DMS 273 treated with DMSO at 0.1 percent for 48 hours (cell line): ENCODE results near the gene APLF.
A peak's percentile ranks its signal among the peaks of the same experiment; 100 is the strongest.
"Not testable (repeated sequence)": the region's sequence is repeated elsewhere in the genome, so short reads cannot be mapped to it uniquely, and the experiment has no call there.

Experiments
- DNase-seq: peaks from one replicate; lab custom pipeline; 2025; lab: John Stamatoyannopoulos, UW

The APLF gene

DNA sequence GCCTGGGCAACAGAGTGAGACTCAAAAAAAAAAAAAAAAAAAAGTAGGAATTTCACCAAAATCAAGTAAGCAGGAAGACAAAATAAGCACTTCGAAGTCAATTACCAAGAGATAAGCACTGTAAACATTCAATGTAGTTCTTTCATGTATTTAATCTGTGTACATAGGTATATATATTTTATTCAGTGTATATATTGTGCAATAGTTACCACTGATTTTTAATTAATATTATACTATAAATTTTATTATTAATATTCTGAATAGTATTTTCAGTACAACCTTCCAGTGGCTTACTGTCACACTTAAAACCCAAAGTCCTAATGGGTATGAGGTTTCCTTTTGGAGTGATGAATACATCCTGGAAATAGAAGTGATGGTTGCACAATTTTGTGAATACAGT, 9.1 kb downstream of the APLF start:
- no peak for DNase-seq

DNA sequence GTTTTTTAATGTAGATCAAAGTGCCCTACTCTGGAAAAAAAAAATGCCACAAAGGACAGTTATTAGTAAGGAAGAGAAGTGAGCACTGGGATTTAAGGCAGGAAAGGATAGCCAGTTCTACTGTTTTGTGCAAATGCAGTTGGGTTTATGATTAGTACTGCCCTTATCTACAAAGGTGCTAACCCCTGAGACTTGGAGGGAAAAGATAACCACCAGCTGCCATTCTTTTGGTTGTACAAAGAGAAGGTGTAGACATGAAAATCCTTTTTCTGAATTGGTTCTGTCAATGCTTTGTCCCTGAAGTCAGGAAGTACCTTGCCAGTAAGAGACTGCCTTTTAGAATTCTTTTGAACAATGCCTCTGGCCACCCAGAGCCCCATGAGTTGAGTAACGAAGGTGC, 11.3 kb downstream of the APLF start:
- DNase-seq: no peak

DNA sequence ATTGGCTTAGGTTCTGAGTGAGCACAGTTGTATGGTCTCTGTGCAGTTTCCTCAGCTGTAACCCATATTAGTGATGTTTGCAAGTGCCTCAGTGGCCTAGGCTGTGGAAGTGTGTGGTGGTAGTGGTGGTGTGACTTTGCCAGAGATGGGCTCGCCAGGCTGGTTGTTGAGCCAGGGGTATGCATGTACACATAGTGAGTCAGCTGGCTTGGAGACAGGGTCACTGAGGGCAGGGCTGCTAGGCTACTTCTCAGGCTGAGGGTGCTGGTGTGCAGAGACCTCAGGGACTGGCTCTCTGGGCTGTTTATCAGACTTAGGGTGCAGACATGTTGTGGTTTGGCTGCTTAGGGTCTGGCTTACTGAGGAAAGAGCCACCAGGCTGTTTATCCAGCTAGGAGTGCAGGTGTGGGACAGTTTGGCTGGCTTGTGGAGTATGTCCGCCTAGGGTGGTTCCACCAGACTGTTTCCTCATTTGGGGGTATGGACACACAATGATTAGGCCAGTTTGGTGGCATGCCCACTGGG, 15.0 kb downstream of the APLF start:
- no peak for DNase-seq

GRCh38 chr2:68483011-68483410, 15.6 kb downstream of the APLF start:
- no peak for DNase-seq

DNA sequence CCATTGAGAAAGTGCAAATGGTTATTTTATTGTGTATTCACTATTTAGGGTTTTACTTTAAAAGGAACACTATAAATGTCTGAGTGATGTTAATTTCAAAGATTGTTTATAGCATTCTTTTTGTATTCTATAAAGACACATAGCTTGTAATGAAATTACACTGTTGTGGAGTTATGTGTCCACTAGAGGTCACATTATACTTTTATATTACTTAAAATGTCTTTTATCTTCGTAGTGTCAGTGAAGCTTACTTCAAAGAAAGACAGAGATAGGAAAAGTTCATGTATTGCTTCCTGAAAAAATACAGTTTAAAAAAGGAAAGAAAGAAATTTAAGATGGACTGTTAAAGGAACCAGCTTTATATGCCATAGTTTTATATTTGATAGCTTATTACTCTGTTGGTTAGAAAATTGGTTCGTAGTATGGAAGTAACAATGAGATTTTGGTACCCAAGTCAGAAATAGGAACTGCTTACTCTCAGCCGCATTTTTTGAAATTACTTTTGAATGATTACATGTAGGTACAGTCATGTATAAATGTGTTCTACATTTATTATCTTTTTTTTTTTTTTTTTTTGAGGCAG, 20.5 kb downstream of the APLF start:
- peak; percentile 12 for DNase-seq

- not testable (repeated sequence) for DNase-seq
Observed at GRCh38 chr2:68488605-68489004, 21.2 kb downstream of the APLF start.

DNA sequence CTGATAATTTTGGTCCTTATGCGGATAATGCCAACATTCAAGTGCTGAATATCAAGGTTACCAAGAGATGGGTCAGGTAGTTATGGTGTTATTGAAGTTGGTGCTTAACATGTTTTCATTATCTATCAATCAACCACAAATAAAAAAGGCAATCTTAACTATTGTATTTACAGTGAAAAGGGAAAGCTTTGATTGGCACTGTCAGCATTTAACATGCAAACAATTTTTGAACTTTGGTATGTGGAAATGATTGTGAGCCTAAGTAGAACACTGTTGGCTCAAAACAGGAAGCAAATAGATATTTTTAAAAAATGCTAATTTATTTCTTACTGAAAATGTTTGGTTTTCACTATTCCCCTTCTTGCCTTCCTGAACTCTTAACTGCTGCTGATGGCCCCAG, 21.9 kb downstream of the APLF start:
- no peak for DNase-seq

DNA sequence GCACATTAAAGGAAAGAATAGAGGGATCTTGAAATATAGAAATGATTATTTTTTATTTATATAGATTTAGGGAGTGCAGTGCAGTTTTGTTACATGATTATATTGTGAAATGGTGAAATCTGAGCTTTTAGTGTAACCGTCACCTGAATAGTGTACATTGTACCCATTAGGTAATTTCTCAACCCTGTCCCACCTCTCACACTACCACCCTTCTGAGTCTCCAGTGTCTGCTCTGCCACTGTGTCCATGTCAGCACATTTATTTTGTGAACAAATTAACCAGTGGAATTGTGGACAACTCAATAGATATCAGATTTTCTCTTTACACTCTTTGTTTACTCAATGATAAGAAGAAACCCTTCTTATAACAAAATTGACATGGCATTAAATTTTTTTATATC, 24.2 kb downstream of the APLF start:
- no peak for DNase-seq

- no peak for DNase-seq
Observed at GRCh38 chr2:68499133-68499532, 31.7 kb downstream of the APLF start.

DNA sequence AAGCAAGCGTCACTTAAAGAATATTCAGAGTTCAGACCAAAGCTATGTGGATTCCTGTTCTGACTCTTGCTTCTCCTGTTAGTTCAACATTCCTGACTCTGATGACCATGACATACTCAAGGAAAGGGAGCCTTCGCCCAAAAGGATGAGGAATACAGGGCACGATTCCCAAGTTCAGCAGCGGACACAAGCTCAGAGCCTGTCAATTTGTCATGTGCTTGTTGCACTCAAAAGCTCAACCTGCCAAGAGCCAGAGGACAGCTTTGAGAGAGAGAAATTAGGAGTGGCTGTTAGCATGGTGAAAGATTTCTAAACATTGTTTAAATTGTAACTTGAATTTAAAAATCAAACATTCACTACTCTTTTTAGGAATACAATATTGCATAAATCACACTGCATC, 33.3 kb downstream of the APLF start:
- no peak for DNase-seq

- DNase-seq: no peak
Observed at GRCh38 chr2:68501768-68502167, 34.4 kb downstream of the APLF start.

DNA sequence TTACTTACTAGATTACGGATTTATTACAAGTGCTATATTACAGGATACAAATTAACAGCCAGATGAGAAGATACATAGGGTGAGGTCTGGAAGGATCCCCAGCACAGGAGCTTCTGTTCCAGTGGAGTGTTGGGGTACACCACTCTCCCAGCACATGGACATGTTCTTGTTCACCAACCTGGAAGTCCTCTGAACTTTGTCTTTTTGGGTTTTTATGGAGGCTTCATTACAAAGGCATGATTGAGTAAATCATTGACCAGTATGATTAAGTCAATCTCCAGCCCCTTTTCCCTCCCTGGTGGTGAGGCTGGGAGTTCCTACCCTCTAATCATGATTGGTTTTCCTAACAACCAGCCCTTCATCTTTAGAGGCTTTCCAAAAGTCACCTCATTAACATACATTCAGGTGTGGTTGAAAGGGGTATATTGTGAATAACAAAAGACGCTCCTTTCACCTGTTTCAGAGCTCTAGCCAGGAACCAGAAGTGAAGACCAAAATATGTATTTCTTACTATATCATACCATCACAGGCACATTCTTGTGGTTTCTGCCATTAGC, 38.3 kb downstream of the APLF start:
- DNase-seq: no peak

DNA sequence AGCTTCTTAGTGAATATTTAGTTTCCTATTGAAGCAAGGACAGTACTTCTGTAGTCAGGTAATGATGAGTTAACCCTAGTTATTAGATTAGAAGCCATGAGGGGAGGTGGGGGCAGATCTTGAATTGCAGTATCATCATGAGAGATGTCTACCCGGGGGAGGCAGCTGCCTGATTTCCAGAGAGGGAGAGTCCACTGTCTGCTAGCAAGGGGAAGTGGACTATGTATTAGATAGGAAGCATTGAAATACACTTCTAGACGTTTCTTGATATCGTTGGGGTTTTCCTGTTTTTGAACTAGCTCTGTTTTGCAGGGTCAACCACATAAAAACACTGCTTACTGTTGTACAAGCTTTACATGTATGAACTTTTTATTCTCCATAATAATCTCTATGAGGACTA, 38.8 kb downstream of the APLF start:
- DNase-seq: no peak

- peak; percentile 63 for DNase-seq
Observed at GRCh38 chr2:68512326-68512725, 44.9 kb downstream of the APLF start.

DNA sequence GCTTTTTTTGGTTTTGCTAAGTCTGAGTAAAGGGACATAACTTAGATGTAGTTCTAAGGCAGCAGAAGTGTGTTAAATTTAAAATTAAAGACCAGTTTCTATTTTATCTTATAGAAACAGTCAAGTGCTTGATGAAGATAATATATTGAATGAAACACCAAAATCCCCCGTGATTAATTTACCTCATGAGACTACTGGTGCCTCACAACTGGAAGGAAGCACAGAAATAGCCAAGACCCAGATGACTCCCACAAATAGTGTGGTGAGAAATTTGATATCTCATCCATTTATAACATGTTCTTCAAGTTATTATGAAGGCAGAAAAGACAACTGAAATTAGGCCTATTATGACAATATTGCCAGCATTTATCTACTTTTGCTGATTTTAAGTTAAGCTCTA, 45.6 kb downstream of the APLF start:
- DNase-seq: no peak

GRCh38 chr2:68514316-68514929, 47.0 kb downstream of the APLF start:
- DNase-seq: no peak

DNA sequence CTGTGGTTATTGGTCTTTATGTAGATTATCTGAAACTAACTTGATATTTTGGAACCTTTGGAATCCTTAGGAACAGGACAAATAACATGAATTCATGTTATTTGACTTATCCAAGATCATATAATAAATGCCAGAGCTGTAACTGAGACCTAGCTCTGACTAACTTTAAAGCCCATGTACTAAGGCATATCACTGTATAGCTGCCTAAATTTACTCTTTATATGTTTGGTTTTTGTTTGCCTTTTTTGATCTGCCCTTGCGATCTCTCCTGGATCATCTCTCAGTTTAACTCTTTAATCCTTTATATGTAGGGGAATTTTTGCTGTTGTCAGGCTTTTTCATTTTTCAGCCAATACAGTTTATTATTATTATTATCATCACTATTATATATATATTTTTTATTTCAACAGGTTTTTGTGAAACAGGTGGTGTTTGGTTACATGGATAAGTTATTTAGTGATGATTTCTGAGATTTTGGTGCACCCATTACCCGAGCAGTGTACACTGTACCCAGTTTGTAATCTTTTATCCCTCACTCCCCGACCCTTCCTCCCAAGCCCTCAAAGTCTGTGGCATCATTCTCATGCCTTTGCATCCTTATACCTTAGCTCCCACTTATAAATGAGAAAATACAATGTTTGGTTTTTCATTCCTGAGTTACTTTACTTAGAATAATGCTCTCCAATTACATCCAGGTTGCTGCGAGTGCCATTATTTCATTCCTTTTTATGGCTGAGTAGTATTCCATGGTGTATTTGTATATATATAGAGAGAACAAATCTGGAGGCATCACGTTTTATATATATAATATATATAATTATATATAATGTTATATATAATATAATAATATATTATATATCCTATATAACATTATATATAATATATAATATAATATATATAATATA, 48.9 kb downstream of the APLF start:
- no peak for DNase-seq

DNA sequence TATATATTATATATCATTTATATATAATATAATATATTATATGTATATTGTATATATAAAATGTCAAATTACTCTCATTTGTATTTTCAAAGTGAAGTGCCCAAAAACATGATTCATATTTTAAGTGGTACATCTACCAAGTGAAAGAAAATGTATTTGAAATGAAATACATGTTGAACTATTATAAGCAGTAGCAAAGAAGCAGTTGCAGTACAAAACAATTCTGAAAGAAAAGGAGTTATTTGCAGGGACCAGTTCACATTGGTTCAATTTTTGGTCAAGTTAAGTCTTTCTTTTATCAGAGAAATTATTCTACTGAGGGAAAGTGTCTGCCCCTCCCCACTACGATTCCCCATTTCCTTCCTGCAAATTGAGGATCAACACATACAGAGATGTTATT, 51.9 kb downstream of the APLF start:
- DNase-seq: no peak

DNA sequence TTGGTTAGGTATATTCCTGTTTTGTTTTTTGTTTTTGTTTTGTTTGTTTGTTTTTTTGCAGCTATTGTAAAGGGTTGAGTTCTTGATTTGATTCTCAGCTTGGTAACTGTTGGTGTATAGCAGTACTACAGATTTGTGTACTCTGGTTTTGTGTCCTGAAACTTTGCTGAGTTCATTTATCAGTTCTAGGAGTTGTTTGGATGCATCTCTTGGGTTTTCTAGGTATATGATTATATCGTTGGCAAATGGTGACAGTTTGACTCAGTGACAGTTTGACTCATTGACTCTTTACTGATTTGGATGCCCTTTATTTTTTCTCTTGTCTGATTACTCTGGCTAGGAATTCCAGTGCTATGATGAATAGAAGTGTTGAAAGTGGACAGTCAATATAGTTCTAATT, 53.7 kb downstream of the APLF start:
- no peak for DNase-seq

DNA sequence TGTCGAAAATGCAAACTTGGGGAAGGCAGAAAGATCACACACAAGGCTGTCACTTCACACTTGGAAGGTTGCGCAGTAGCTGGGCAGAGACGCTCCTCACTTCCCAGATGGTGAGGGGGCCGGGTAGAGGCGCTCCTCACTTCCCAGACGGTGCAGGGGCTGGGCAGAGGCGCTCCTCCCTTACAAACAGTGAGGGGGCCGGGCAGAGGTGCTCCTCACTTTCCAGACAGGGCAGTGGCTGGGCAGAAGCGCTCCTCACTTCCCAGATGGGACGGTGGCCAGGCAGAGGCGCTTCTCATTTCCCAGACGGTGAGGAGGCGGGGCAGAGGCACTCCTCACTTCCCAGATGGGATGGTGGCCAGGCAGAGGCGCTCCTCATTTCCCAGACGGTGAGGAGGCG, 59.6 kb downstream of the APLF start:
- not testable (repeated sequence) for DNase-seq

- DNase-seq: not testable (repeated sequence)
Observed at GRCh38 chr2:68527343-68528081, 60.1 kb downstream of the APLF start.

GRCh38 chr2:68529156-68529555, 61.8 kb downstream of the APLF start:
- DNase-seq: not testable (repeated sequence)
